Mesendoderm (in vitro differentiated cells): Measurements from ENCODE around the gene RBMS1.

Source experiments
- DNase-seq: peaks from one replicate; pipeline ENCODE4 v3.0.0; 2013
- H2AK5ac ChIP-seq: 2 replicates; pipeline ENCODE4 v1.6.1; 2013; ENCODE audit warnings: low read length, inconsistent platforms
- H2BK120ac ChIP-seq: 2 replicates; pipeline ENCODE4 v1.6.1; 2013; ENCODE audit warnings: low read depth, mild to moderate bottlenecking, low read length, moderate library complexity, mixed read lengths
- H2BK15ac ChIP-seq: replicated peaks from 2 replicates; pipeline ENCODE4 v1.6.1; 2013; ENCODE audit warnings: low read depth, mild to moderate bottlenecking, moderate library complexity
- H2BK5ac ChIP-seq: 2 replicates; pipeline ENCODE4 v1.6.1; 2013; ENCODE audit warnings: low read length, inconsistent platforms
- H3K18ac ChIP-seq: 2 replicates; pipeline ENCODE4 v1.6.1; 2013; ENCODE audit warnings: mild to moderate bottlenecking, low read length, mixed read lengths
- H3K23ac ChIP-seq: one replicate; pipeline ENCODE4 v1.6.1; 2013; ENCODE audit warnings: low read length
- H3K27ac ChIP-seq: 2 replicates; pipeline ENCODE4 v1.5.1; 2013; ENCODE audit warnings: low read depth, mild to moderate bottlenecking, inconsistent platforms, low read length, moderate library complexity
- H3K27me3 ChIP-seq: 2 replicates; pipeline ENCODE4 v1.6.1; 2013; ENCODE audit warnings: low read length, control low read depth, mild to moderate bottlenecking, inconsistent platforms; ENCODE audit not compliant: insufficient read depth, poor library complexity
- H3K36me3 ChIP-seq: 2 replicates; pipeline ENCODE4 v1.6.1; 2013; ENCODE audit warnings: low read length, inconsistent platforms; ENCODE audit not compliant: control insufficient read depth, insufficient read depth
- H3K4ac ChIP-seq: one replicate; pipeline ENCODE4 v1.6.1; 2013; ENCODE audit warnings: low read depth, mild to moderate bottlenecking, low read length, moderate library complexity
- H3K4me1 ChIP-seq: 2 replicates; pipeline ENCODE4 v1.6.1; 2013; ENCODE audit warnings: low read depth, low read length, inconsistent platforms; ENCODE audit not compliant: control insufficient read depth
- H3K4me2 ChIP-seq: 2 replicates; pipeline ENCODE4 v1.6.1; 2013; ENCODE audit warnings: low read length
- H3K4me3 ChIP-seq: 2 replicates; pipeline ENCODE4 v1.5.1; 2013; ENCODE audit warnings: mild to moderate bottlenecking, low read length
- H3K56ac ChIP-seq: one replicate; pipeline ENCODE4 v1.6.1; 2013; ENCODE audit warnings: low read length
- H3K79me1 ChIP-seq: 2 replicates; pipeline ENCODE4 v1.6.1; 2013; ENCODE audit warnings: low read length, inconsistent platforms
- H3K79me2 ChIP-seq: 2 replicates; pipeline ENCODE4 v1.6.1; 2013; ENCODE audit warnings: mild to moderate bottlenecking, low read length; ENCODE audit not compliant: control insufficient read depth, insufficient read depth
- H3K9ac ChIP-seq: 2 replicates; pipeline ENCODE4 v1.6.1; 2013; ENCODE audit warnings: low read length, inconsistent platforms
- H4K5ac ChIP-seq: one replicate; pipeline ENCODE4 v1.6.1; 2013; ENCODE audit warnings: low read length
- H4K8ac ChIP-seq: one replicate; pipeline ENCODE4 v1.6.1; 2013; ENCODE audit warnings: low read depth, mild to moderate bottlenecking, control low read depth, low read length, moderate library complexity
- WGBS: extraction: QIAGEN DNeasy Blood & Tissue Kit; methylation state at CpG from one replicate; pipeline ENCODE4 v1.1.7; 2013; ENCODE audit warnings: low lambda C conversion rate, missing lambda C conversion rate; ENCODE audit not compliant: insufficient coverage; ENCODE audit errors: extremely low coverage; 5-methylcytosine and 5-hydroxymethylcytosine counted together

RBMS1 gene

DNA sequence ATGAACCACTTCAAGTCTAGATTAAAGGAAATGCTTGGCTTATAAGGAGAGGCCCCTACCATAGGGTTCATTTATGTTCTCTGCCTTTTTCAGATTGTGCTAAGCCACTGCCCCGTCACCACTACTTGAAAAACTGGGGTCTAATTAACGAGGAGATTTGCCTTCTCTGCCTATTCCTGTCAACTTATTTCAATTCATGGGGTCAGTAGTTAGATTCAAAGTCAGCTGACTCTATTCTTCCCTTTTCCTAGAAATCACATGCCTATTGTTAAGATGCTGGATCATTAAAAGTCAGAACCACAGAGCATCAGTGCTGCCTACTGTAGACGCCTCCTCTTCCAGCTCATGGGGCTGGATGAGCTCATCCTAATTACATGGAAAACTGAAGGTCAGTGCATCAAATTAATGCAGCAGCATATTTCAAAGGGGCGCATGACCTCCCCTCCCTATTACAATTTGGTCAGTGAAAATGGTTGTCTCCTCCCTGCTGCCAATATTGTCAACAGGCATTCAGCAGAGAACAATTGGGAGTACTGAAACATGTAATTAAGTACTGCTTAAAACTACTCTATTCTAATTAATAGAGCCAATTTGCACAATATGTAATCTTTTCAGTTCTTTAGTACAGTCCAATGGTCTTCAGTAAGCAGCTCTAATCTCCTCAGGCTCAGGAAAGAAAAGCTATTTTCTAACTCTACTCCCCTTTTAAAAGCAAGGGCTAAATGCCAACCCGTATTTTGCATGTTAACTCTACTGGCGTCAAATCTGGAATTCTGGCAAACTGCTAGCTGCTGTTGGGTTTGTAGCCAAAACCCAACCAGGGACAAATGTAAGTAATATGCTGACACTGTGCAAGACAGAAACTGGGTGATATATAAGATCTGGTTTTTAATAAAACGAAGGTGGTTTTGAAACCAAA is 176.2 kb downstream of the RBMS1 start:
- Histone ChIP-seq H2BK120ac (no peak overlapping the region), H3K36me3 (no peaks in the 10 kb centered on the region), H3K23ac (no peak overlapping the region), H2BK15ac (no peak overlapping the region), H3K4me2 (no peak overlapping the region), H3K18ac (no peak overlapping the region), H3K79me1 (peaks cover 11% of the 10 kb centered on the region), H4K5ac (no peak overlapping the region), H3K79me2 (peaks cover 6% of the 10 kb centered on the region), H3K4me1 (no peaks in the 10 kb centered on the region), H3K4ac (no peak overlapping the region), H3K27ac (no peak overlapping the region), H3K56ac (no peak overlapping the region), H3K9ac (no peak overlapping the region), H2AK5ac (no peak overlapping the region), H3K27me3 (no peaks in the 10 kb centered on the region), H2BK5ac (no peak overlapping the region), H3K4me3 (no peak overlapping the region), H4K8ac (no peak overlapping the region)
- no peak for DNase-seq
- WGBS = no CpG with 5 or more reads among the region's 7 CpGs

DNA sequence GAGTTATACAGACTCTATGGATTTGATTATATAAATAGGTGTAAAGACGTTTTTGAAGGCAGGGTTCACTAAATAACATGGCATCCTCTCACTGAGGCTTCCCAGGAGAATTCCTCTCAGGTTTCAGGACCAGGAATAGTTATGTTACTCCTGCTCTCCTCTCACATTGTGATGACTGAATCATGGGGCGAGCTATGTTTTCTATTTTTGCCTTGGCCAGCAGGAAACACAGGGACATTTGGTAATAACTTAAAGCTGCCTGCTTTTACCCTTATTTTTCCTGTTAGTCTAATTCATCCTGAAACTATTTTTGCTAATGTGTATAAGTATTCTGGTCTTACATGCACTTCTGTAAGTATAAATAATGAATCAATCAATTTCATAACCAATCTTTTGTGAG is 178.3 kb downstream of the RBMS1 start:
- Histone ChIP-seq H2BK5ac (no peak overlapping the region), H2AK5ac (no peak overlapping the region), H3K4me1 (no peaks in the 10 kb centered on the region), H3K36me3 (peaks cover 2% of the 10 kb centered on the region), H3K18ac (no peak overlapping the region), H3K9ac (no peak overlapping the region), H3K56ac (no peak overlapping the region), H2BK120ac (no peak overlapping the region), H3K4me2 (no peak overlapping the region), H3K23ac (no peak overlapping the region), H3K79me1 (peaks cover 4% of the 10 kb centered on the region), H4K8ac (no peak overlapping the region), H3K4ac (no peak overlapping the region), H3K4me3 (no peak overlapping the region), H3K27me3 (no peaks in the 10 kb centered on the region), H3K27ac (no peak overlapping the region), H4K5ac (no peak overlapping the region), H3K79me2 (no peaks in the 10 kb centered on the region), H2BK15ac (no peak overlapping the region)
- WGBS = 100% methylated on average over 1 of the region's 2 CpGs
- no peak for DNase-seq

DNA sequence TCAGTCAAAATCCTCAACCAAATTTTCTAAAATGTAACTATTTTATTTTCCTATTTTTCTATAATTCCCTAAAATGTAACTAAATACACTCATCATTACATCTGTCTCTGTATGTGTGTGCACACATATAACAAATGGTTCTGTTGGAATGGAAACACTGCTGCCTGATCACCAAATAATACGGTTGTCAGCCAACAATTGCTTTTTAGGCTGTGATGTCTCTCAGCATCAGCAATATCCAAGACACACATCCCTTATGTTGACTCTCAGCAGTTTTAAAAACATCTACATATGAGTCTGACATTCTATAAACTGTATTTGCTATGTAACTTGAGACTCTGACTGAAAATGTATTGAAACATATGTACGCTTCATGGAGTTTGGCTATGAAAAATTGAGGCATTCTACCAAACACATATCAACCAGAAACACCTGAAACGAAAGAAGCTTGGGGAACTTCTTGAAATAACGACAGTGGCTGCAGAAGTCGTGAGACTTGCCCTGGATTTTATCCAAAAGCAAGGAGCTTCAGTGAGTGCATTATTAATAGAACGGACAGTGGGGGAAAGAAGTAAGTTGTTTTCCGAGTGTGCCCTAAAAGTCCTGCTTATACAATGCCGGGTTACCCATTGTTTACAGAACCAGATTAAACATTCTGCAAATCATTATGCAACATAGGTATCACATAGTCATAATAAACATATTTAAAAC is 183.3 kb downstream of the RBMS1 start:
- no peak for DNase-seq
- WGBS = no CpG with 5 or more reads among the region's 8 CpGs
- H2BK5ac ChIP-seq = no peak overlapping the region
- H3K4me1 ChIP-seq = peaks cover 4% of the 10 kb centered on the region
- peaks cover 1% of the 10 kb centered on the region for H3K79me2 ChIP-seq
- no peak overlapping the region for H3K4me3 ChIP-seq
- peaks cover 4% of the 10 kb centered on the region for H3K79me1 ChIP-seq
- no peak overlapping the region for H3K4ac ChIP-seq
- no peak overlapping the region for H3K23ac ChIP-seq
- no peak overlapping the region for H3K9ac ChIP-seq
- H4K8ac ChIP-seq = no peak overlapping the region
- H3K27me3 ChIP-seq = no peaks in the 10 kb centered on the region
- no peak overlapping the region for H4K5ac ChIP-seq
- H3K4me2 ChIP-seq = no peak overlapping the region
- H2AK5ac ChIP-seq = no peak overlapping the region
- H3K27ac ChIP-seq = no peak overlapping the region
- H3K18ac ChIP-seq = no peak overlapping the region
- H2BK15ac ChIP-seq = no peak overlapping the region
- no peak overlapping the region for H2BK120ac ChIP-seq
- H3K56ac ChIP-seq = no peak overlapping the region
- H3K36me3 ChIP-seq = peaks cover 2% of the 10 kb centered on the region

DNA sequence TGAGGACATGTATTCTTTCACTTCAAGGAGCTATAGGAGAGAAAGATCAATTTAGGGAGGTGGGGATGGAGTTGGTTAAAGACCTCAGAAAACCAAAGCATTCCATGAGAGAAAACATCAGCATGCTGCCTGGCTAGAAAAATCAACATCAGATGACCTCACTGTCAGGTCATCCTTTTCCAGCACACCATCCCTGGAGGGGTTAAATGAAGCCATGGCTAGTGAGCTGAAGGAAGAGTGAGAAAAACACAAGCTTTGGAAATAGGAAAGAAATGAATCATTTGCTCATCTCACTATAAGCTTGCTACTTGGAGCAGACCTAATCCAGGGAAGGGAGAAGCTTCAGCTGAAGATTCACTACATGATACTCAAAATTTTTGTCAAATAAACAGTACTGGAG is 184.0 kb downstream of the RBMS1 start:
- Histone ChIP-seq H4K5ac (no peak overlapping the region), H2BK120ac (no peak overlapping the region), H3K18ac (no peak overlapping the region), H3K79me1 (peaks cover 4% of the 10 kb centered on the region), H3K56ac (no peak overlapping the region), H3K23ac (no peak overlapping the region), H2BK15ac (no peak overlapping the region), H3K4me3 (no peak overlapping the region), H3K4me1 (peaks cover 4% of the 10 kb centered on the region), H2AK5ac (no peak overlapping the region), H3K79me2 (peaks cover 1% of the 10 kb centered on the region), H3K27ac (no peak overlapping the region), H2BK5ac (no peak overlapping the region), H3K4me2 (no peak overlapping the region), H3K9ac (no peak overlapping the region), H3K36me3 (peaks cover 2% of the 10 kb centered on the region), H3K4ac (no peak overlapping the region), H3K27me3 (no peaks in the 10 kb centered on the region), H4K8ac (no peak overlapping the region)
- peak; percentile 69 for DNase-seq

DNA sequence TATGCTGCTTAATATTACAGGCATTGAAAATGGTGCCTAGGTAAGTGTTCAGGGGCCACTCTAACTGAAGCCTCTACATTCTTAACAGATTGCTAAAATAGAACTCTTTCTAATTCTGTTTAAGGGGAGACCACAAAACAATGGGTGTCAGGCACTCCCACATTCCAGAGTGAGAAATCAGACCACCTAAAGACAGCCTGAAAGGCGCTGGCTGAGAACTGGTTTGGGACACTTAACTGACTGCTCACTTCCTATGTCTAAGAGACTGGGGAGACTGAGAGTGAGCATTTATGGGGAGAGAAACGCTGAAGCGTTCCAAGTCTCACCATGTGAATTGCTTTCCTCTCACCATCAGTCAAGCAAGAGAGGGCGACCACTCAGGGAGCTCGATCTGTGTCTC is 184.7 kb downstream of the RBMS1 start:
- no peak overlapping the region for H3K4ac ChIP-seq
- H3K27ac ChIP-seq = no peak overlapping the region
- H3K36me3 ChIP-seq = peaks cover 2% of the 10 kb centered on the region
- no peak overlapping the region for H2BK15ac ChIP-seq
- no peak overlapping the region for H4K8ac ChIP-seq
- H3K56ac ChIP-seq = no peak overlapping the region
- H3K4me1 ChIP-seq = peaks cover 4% of the 10 kb centered on the region
- no peak overlapping the region for H3K4me3 ChIP-seq
- no CpG with 5 or more reads among the region's 5 CpGs for WGBS
- no peak overlapping the region for H3K9ac ChIP-seq
- no peaks in the 10 kb centered on the region for H3K27me3 ChIP-seq
- H2BK5ac ChIP-seq = no peak overlapping the region
- H4K5ac ChIP-seq = no peak overlapping the region
- H3K23ac ChIP-seq = no peak overlapping the region
- H2AK5ac ChIP-seq = no peak overlapping the region
- peak; percentile 64 for DNase-seq
- H3K18ac ChIP-seq = no peak overlapping the region
- H3K79me1 ChIP-seq = peaks cover 4% of the 10 kb centered on the region
- peaks cover 1% of the 10 kb centered on the region for H3K79me2 ChIP-seq
- no peak overlapping the region for H3K4me2 ChIP-seq
- H2BK120ac ChIP-seq = no peak overlapping the region
